Measurements from ENCODE around the gene PRDX5. TPM values are rescaled to one million over a fixed set of nuclear protein-coding genes. Genes with fewer than 3 reads are reported as not detected.

Gene PRDX5
- total and polyA plus RNA-seq, 9 donors = 128 to 175 (median 164) TPM

- peak within 1 kb of the TSS; percentile 19 for H3K4me3 ChIP-seq (ENCODE audit: low read length)
- WGBS (ENCODE audit: insufficient coverage) = 62% methylated on average over 15 of the region's 16 CpGs
- peaks cover 36% of the 10 kb centered on the region for H3K4me1 ChIP-seq (ENCODE audit: control insufficient read depth, insufficient read depth, low read length)
- no peaks in the 10 kb centered on the region for H3K9me3 ChIP-seq (replicated peaks; ENCODE audit: control insufficient read depth, low read depth, low read length)
- no peaks in the 10 kb centered on the region for H3K36me3 ChIP-seq (ENCODE audit: control insufficient read depth, insufficient read depth, low read length)
- H3K27ac ChIP-seq (ENCODE audit: low read length) = no peak within 1 kb of the TSS
- peaks cover 10% of the 10 kb centered on the region for H3K27me3 ChIP-seq (ENCODE audit: control insufficient read depth, insufficient read depth, low read length)
- no peak for DNase-seq
These were observed 22.0 kb downstream of the PRDX5 start, which contains the start of gene CCDC88B for GRCh38 chr11:64339754-64340408. TSS of gene CCDC88B (plus strand) at chr11:64340204. CDS start at chr11:64340267, 63 bp downstream.

GRCh38 chr11:64340671-64341335 is 22.9 kb downstream of the PRDX5 start:
- DNase-seq = no peak
- 19% methylated on average over 24 of the region's 33 CpGs for WGBS (ENCODE audit: insufficient coverage)
- no peak overlapping the region for H3K27ac ChIP-seq (ENCODE audit: low read length)
- no peaks in the 10 kb centered on the region for H3K36me3 ChIP-seq (ENCODE audit: control insufficient read depth, insufficient read depth, low read length)
- H3K4me1 ChIP-seq (ENCODE audit: control insufficient read depth, insufficient read depth, low read length) = peaks cover 36% of the 10 kb centered on the region
- H3K9me3 ChIP-seq (replicated peaks; ENCODE audit: control insufficient read depth, low read depth, low read length) = no peaks in the 10 kb centered on the region
- H3K4me3 ChIP-seq (ENCODE audit: low read length) = peak overlapping the region; percentile 19
- peaks cover 10% of the 10 kb centered on the region for H3K27me3 ChIP-seq (ENCODE audit: control insufficient read depth, insufficient read depth, low read length)

GRCh38 chr11:64341429-64341828 is 23.5 kb downstream of the PRDX5 start:
- Histone ChIP-seq H3K4me1 (ENCODE audit: control insufficient read depth, insufficient read depth, low read length) (peaks cover 36% of the 10 kb centered on the region), H3K9me3 (replicated peaks; ENCODE audit: control insufficient read depth, low read depth, low read length) (no peaks in the 10 kb centered on the region), H3K27ac (ENCODE audit: low read length) (no peak overlapping the region), H3K27me3 (ENCODE audit: control insufficient read depth, insufficient read depth, low read length) (peaks cover 10% of the 10 kb centered on the region), H3K36me3 (ENCODE audit: control insufficient read depth, insufficient read depth, low read length) (no peaks in the 10 kb centered on the region), H3K4me3 (ENCODE audit: low read length) (no peak overlapping the region)
- no peak for DNase-seq
- WGBS (ENCODE audit: insufficient coverage) = 67% methylated on average over 20 of the region's 21 CpGs

GRCh38 chr11:64341851-64342791 is 24.2 kb downstream of the PRDX5 start:
- H3K27ac ChIP-seq (ENCODE audit: low read length) = peak overlapping the region; percentile 87
- H3K27me3 ChIP-seq (ENCODE audit: control insufficient read depth, insufficient read depth, low read length) = peaks cover 10% of the 10 kb centered on the region
- no peaks in the 10 kb centered on the region for H3K36me3 ChIP-seq (ENCODE audit: control insufficient read depth, insufficient read depth, low read length)
- no peaks in the 10 kb centered on the region for H3K9me3 ChIP-seq (replicated peaks; ENCODE audit: control insufficient read depth, low read depth, low read length)
- WGBS (ENCODE audit: insufficient coverage) = 3% methylated on average over 48 of the region's 55 CpGs
- peak overlapping the region; percentile 36 for H3K4me3 ChIP-seq (ENCODE audit: low read length)
- peak; percentile 85 for DNase-seq
- H3K4me1 ChIP-seq (ENCODE audit: control insufficient read depth, insufficient read depth, low read length) = peaks cover 36% of the 10 kb centered on the region

GRCh38 chr11:64342869-64343745 is 25.2 kb downstream of the PRDX5 start:
- H3K4me3 ChIP-seq (ENCODE audit: low read length) = no peak overlapping the region
- DNase-seq = no peak
- H3K4me1 ChIP-seq (ENCODE audit: control insufficient read depth, insufficient read depth, low read length) = peaks cover 38% of the 10 kb centered on the region
- H3K9me3 ChIP-seq (replicated peaks; ENCODE audit: control insufficient read depth, low read depth, low read length) = no peaks in the 10 kb centered on the region
- WGBS (ENCODE audit: insufficient coverage) = 40% methylated on average over 14 of the region's 29 CpGs
- no peak overlapping the region for H3K27ac ChIP-seq (ENCODE audit: low read length)
- peaks cover 10% of the 10 kb centered on the region for H3K27me3 ChIP-seq (ENCODE audit: control insufficient read depth, insufficient read depth, low read length)
- no peaks in the 10 kb centered on the region for H3K36me3 ChIP-seq (ENCODE audit: control insufficient read depth, insufficient read depth, low read length)

- WGBS (ENCODE audit: insufficient coverage) = 70% methylated on average over 15 of the region's 18 CpGs
- peaks cover 46% of the 10 kb centered on the region for H3K4me1 ChIP-seq (ENCODE audit: control insufficient read depth, insufficient read depth, low read length)
- DNase-seq = no peak
- no peak overlapping the region for H3K4me3 ChIP-seq (ENCODE audit: low read length)
- H3K9me3 ChIP-seq (replicated peaks; ENCODE audit: control insufficient read depth, low read depth, low read length) = no peaks in the 10 kb centered on the region
- H3K27me3 ChIP-seq (ENCODE audit: control insufficient read depth, insufficient read depth, low read length) = peaks cover 10% of the 10 kb centered on the region
- peak overlapping the region; percentile 15 for H3K27ac ChIP-seq (ENCODE audit: low read length)
- no peaks in the 10 kb centered on the region for H3K36me3 ChIP-seq (ENCODE audit: control insufficient read depth, insufficient read depth, low read length)
These were observed 26.0 kb downstream of the PRDX5 start for GRCh38 chr11:64343767-64344559.

GRCh38 chr11:64344787-64345186 is 26.9 kb downstream of the PRDX5 start:
- Histone ChIP-seq H3K27ac (ENCODE audit: low read length) (peak overlapping the region; percentile 15), H3K4me3 (ENCODE audit: low read length) (no peak overlapping the region), H3K4me1 (ENCODE audit: control insufficient read depth, insufficient read depth, low read length) (peaks cover 49% of the 10 kb centered on the region), H3K9me3 (replicated peaks; ENCODE audit: control insufficient read depth, low read depth, low read length) (no peaks in the 10 kb centered on the region), H3K36me3 (ENCODE audit: control insufficient read depth, insufficient read depth, low read length) (no peaks in the 10 kb centered on the region), H3K27me3 (ENCODE audit: control insufficient read depth, insufficient read depth, low read length) (peaks cover 10% of the 10 kb centered on the region)
- WGBS (ENCODE audit: insufficient coverage) = 46% methylated on average over 28 of the region's 28 CpGs
- DNase-seq = peak; percentile 70

- Histone ChIP-seq H3K4me3 (ENCODE audit: low read length) (no peak overlapping the region), H3K4me1 (ENCODE audit: control insufficient read depth, insufficient read depth, low read length) (peaks cover 41% of the 10 kb centered on the region), H3K36me3 (ENCODE audit: control insufficient read depth, insufficient read depth, low read length) (no peaks in the 10 kb centered on the region), H3K9me3 (replicated peaks; ENCODE audit: control insufficient read depth, low read depth, low read length) (no peaks in the 10 kb centered on the region), H3K27me3 (ENCODE audit: control insufficient read depth, insufficient read depth, low read length) (no peaks in the 10 kb centered on the region), H3K27ac (ENCODE audit: low read length) (no peak overlapping the region)
- 76% methylated on average over 8 of the region's 12 CpGs for WGBS (ENCODE audit: insufficient coverage)
- no peak for DNase-seq
These were observed 29.4 kb downstream of the PRDX5 start for GRCh38 chr11:64347193-64347867.

Measured in muscle of leg (tissue), 11 donors.